NCI-H1105 (cell line): ENCODE results near the gene ISL2.

Source experiments
- DNase-seq: peaks from one replicate; lab custom pipeline; 2025; lab: John Stamatoyannopoulos, UW

ISL2 gene

GRCh38 chr15:76342058-76342381 is 5.4 kb downstream of the ISL2 start:
- no peak for DNase-seq

- DNase-seq = no peak
Measured at GRCh38 chr15:76342382-76343201, 6.0 kb downstream of the ISL2 start.

- DNase-seq = no peak
Measured at GRCh38 chr15:76343313-76343996, 6.9 kb downstream of the ISL2 start.

DNA sequence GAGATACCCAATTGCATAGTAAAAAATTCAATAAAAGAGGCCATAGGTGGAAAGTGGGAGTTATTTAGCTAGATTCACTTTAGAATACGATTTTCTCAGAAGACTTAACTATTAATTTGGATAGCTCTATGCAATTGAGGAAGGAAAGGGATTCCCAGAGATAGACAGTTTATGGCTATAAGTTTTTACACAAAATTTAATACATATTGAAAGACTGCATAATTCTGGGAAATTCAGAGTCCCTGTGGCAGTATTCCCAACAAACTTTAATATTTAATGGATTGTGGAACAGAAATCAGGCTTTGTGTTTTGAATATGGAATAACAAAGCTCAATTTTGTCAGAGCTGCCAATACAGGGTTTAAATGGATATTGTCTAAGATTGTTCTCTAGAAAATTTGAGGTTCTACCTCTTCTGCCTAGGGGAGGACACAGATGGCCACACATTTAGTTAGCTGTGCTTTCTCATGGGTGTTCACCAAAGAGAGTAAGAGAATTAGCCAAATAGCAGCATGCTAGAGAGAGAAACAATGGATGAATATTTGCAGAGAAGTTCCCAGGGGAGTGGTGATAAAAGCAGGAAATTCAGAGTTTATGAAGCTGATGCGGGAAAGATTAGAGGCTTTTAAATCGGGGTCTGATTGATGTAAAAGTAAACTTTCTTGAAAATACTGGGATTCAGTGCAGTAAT is 8.5 kb downstream of the ISL2 start:
- DNase-seq = no peak

- DNase-seq = no peak
Measured at GRCh38 chr15:76345583-76345879, 9.0 kb downstream of the ISL2 start.

- DNase-seq = no peak
Measured at GRCh38 chr15:76345880-76346668, 9.5 kb downstream of the ISL2 start.

- DNase-seq = no peak
Measured at GRCh38 chr15:76346669-76347481, 10.3 kb downstream of the ISL2 start.

DNA sequence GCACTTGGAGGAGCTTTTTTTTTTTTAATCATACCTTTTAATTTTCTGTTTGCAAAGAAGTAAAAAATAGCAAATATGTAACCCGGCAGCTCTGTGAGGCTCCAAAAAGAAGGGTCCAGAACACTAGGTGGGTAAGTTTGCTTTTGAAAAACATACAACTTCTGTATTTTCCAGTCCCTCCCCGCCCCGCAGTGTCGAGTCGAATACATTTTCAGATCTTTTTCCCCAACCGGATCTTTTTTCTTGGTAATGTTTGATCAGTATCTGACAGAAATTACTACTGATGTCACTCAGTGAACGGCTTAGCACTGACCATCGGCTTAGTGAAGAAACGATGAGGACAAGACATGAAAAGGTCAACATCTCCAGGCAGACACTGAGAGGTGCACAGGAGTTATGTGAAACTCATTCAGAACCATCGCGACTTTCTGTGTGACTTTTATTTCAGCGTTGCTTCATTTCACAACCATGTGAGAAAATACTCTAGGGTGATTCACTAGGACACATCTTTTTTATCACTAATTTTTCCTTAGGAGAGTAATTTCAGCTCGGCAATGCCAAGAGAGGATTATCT is 11.0 kb downstream of the ISL2 start:
- no peak for DNase-seq

DNA sequence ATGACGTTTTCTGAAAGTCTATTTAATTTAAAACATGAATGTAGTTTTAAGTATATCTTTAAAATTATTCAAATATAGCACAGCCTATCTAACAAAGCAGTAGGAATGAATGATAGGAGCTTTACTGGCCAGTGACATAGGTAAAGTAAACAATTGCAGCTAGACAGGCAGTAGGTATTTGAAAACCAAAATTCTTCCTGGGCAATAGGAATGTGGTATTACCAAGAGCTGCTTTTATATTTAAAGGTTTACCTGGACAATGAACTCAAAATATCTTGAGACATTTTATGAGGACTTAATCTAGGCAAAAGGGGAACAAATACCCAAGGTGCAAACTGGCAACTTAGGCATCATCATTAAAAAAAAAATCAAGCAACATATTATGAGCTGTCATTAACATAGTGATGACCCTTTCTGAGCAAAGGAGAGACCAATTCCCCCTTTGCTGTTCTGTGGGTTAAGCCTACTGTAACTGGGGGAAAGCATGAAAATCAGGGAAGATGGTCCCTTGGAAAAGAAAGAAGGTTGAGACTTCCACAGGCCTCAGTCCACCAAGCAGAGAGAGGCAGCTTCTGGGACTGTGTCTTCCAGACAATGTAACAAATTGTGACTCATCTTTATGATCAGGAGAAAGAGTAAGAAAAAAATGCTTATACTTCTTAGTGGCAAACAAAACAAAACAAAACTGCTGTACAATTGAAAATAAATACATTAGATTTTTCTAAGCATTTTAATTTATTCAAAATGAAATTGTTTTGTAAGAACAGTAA is 12.9 kb downstream of the ISL2 start:
- DNase-seq = no peak

DNA sequence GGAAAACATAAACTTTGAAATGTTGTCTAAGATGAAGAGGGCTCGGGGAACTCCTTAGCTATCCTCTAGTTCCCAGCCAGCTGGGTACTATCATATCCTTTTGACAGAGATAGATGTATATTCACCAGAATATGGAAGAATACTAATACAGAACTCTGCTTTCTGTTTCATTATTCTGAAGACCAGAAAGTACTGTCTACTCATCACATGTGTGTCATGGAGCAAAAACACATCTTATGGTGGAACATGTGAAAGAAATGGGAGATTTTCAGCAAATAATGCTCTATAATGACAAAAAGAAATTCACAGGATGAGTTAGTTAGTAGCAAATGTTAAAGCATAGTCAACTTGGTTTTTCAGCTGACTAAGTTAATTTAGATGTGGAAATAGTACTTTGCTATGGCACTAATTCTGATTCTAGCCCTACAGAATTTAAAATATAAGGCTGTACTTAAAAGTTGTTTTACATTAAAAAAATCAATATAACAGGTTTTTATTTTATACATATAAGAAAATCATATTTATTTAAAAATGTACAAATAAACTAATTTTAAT is 16.5 kb downstream of the ISL2 start:
- no peak for DNase-seq

DNA sequence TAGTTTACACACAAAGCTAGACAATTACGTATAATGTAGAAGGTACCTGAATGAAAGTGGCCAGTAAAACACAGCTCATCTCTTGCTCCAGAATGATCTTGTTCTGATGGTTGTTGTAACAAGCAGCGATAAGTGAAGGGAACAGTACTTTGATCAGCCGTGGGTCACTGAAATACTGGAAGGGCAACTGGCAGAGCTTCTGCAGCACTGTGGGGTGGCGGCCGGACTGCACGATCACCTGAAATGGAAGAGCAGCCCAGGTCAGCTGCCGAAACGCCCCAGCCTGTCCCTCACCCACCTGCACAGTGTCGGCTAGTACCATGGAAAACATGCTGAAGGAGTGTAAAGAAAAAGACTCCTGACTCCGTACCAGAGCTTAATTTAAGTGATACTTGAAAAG is 17.3 kb downstream of the ISL2 start:
- DNase-seq = no peak

DNA sequence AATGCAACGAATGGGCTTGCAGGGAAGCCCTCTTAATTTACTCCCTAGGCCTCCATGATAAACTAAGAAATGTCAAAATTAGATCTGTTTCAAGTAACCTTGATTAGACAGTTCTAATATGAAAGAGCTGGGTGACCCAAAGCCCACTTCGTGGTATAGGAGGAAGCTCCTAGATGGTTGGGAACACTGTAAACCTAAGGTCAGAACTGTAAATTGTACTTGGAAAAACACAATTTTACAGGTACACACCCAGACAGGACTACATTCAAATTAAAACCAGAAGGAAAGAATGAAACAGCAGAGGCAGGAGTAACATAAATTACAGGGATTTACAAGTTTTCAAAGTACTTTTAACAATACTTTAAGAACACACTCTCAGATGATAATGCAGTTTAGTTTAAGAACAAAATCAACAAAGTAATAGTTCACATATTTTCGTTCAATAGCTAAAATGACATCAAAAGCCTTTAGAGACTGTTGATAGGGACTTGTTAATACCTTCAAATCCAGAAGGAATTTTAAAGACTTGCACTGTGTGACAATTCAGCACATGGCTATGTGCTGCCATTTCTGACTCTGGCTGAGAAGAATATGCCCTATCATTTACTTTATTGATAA is 18.4 kb downstream of the ISL2 start:
- no peak for DNase-seq

- DNase-seq = no peak
Measured at GRCh38 chr15:76358453-76358852, 21.9 kb downstream of the ISL2 start.

DNA sequence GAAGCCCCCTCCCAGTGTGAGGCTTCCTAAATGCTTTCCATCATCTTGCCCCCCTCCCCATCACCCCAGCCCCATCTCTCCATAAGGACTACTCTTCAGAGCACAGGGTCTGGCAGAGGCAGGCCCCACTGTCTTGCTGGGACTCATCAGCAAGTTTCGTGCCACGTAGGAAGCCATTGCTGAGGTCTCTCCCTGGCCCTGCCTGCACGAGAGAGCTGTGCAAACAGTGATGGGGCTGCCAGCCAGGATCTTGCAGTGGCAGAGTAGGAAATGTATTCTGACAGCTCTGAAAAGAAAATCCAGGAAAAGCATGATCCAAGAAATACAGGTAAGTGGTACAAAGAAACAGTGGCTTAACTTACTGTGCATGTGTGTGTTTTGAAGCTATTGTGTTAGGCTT is 22.6 kb downstream of the ISL2 start:
- no peak for DNase-seq

GRCh38 chr15:76360416-76360815 is 23.8 kb downstream of the ISL2 start:
- DNase-seq = no peak

- DNase-seq = no peak
Measured at GRCh38 chr15:76363251-76363650, 26.7 kb downstream of the ISL2 start.

- peak; percentile 23 for DNase-seq
Measured at GRCh38 chr15:76366714-76367113, 30.1 kb downstream of the ISL2 start.

- no peak for DNase-seq
Measured at GRCh38 chr15:76368122-76368621, 31.6 kb downstream of the ISL2 start.

- DNase-seq = no peak
Measured at GRCh38 chr15:76376029-76376428, 39.5 kb downstream of the ISL2 start.

GRCh38 chr15:76376816-76377215 is 40.2 kb downstream of the ISL2 start:
- no peak for DNase-seq
